Embryonic facial prominence (tissue), 1 donor: Measurements from ENCODE around the gene PLEKHG4B.
"Not testable (repeated sequence)": the region's sequence is repeated elsewhere in the genome, so short reads cannot be mapped to it uniquely, and the experiment has no call there.

ENCODE experiments used
- DNase-seq: peaks from one replicate; pipeline ENCODE4 v3.0.0-alpha.2; 2016; ENCODE audit errors: extremely low spot score

Gene PLEKHG4B

GRCh38 chr5:222951-223715 lies 131.2 kb downstream of the PLEKHG4B start:
- not testable (repeated sequence) for DNase-seq

GRCh38 chr5:223791-224190 lies 131.8 kb downstream of the PLEKHG4B start:
- DNase-seq = no peak

- no peak for DNase-seq
Observed at GRCh38 chr5:225334-225733, 133.4 kb downstream of the PLEKHG4B start.

GRCh38 chr5:227375-227774 lies 135.4 kb downstream of the PLEKHG4B start:
- not testable (repeated sequence) for DNase-seq

- no peak for DNase-seq
Observed at GRCh38 chr5:228886-229285, 136.9 kb downstream of the PLEKHG4B start.

GRCh38 chr5:230711-231110 lies 138.7 kb downstream of the PLEKHG4B start:
- DNase-seq = no peak

GRCh38 chr5:231661-232060 lies 139.7 kb downstream of the PLEKHG4B start:
- DNase-seq = no peak

- DNase-seq = not testable (repeated sequence)
Observed at GRCh38 chr5:233426-233825, 141.5 kb downstream of the PLEKHG4B start.

GRCh38 chr5:234450-234849 lies 142.5 kb downstream of the PLEKHG4B start:
- DNase-seq = no peak

GRCh38 chr5:235527-235926 lies 143.6 kb downstream of the PLEKHG4B start:
- not testable (repeated sequence) for DNase-seq

- DNase-seq = not testable (repeated sequence)
Observed at GRCh38 chr5:237931-238330, 146.0 kb downstream of the PLEKHG4B start.
